GM12878 (cell line): Measurements from ENCODE around the gene RIMS3. TPM values are rescaled to one million over a fixed set of nuclear protein-coding genes. Genes with fewer than 3 reads are reported as not detected.

Source experiments
- ATAC-seq: fragments of 200-7000 bp; cut with Tn5 transposase; 3 replicates; pipeline ENCODE4 v1.9.1; 2020; ENCODE audit warnings: mild to moderate bottlenecking, moderate library complexity
- BruUV-seq: library from RNA; stranded (reverse); fragments of 400-500 nt; replicated peaks from 2 replicates; lab custom pipeline; 2021; lab: Mats Ljungman, UMichigan
- CTCF ChIA-PET: fragments of 300-600 bp; sonication (Branson Sonifier 250); formaldehyde crosslinking; extraction: SDS; loops from one replicate; lab custom pipeline; 2021; ENCODE audit warnings: inconsistent platforms; lab: Yijun Ruan, JAX
- POLR2A ChIA-PET: fragments of 350-600 bp; formaldehyde crosslinking; extraction: SDS; loops from one replicate; lab custom pipeline; 2021; ENCODE audit warnings: inconsistent platforms; lab: Charles Lee
- RAD21 ChIA-PET: fragments of 300-600 bp; sonication (Branson Sonifier 250); formaldehyde crosslinking; loops from one replicate; lab custom pipeline; 2023; ENCODE audit warnings: antibody characterized with exemption; ENCODE audit not compliant: unreplicated experiment; lab: Charles Lee
- SMC1A ChIA-PET: fragments of 300-600 bp; sonication (Branson Sonifier 250); formaldehyde crosslinking; loops from one replicate; lab custom pipeline; 2023; ENCODE audit not compliant: unreplicated experiment, uncharacterized antibody; lab: Charles Lee
- DNase-seq: peaks from one replicate; pipeline ENCODE4 v3.0.0-alpha.2; 2011; ENCODE audit warnings: low read depth, low spot score
- FAIRE-seq: peaks from 3 replicates; lab custom pipeline; 2011; peaks lifted over from hg19 to GRCh38; lab: Jason Lieb, UNC
- H2AFZ ChIP-seq: 2 replicates; pipeline ENCODE4 v1.6.0; 2011; ENCODE audit warnings: low read depth, low read length, control low read depth; ENCODE audit not compliant: control insufficient read depth
- H3K27ac ChIP-seq: 2 replicates; pipeline ENCODE4 v1.5.1; 2011; ENCODE audit warnings: control low read depth; ENCODE audit not compliant: control insufficient read depth, insufficient read depth
- H3K27me3 ChIP-seq, 2 experiments: replicated peaks in 1 of 2; 2 replicates each; pipeline versions ENCODE4 v1.6.0 to v1.6.1; 2011; ENCODE audit warnings: low read length in 1 of 2; ENCODE audit not compliant: control insufficient read depth in 2 of 2, insufficient read depth in 2 of 2
- H3K36me3 ChIP-seq, 2 experiments: 2 replicates each; pipeline ENCODE4 v1.5.1; 2011; ENCODE audit warnings: low read length in 1 of 2; ENCODE audit not compliant: control insufficient read depth in 2 of 2, insufficient read depth in 2 of 2
- H3K4me1 ChIP-seq: 2 replicates; pipeline ENCODE4 v1.6.1; 2011; ENCODE audit warnings: mild to moderate bottlenecking, low read length, moderate library complexity, mixed read lengths; ENCODE audit not compliant: control insufficient read depth, insufficient read depth
- H3K4me2 ChIP-seq: 2 replicates; pipeline ENCODE4 v1.6.0; 2011; ENCODE audit warnings: control low read depth; ENCODE audit not compliant: control insufficient read depth, insufficient read depth
- H3K4me3 ChIP-seq: fragments of 200-600 bp; sonication (generic); 2 replicates; pipeline ENCODE4 v1.5.1; 2016
- H3K79me2 ChIP-seq: 2 replicates; pipeline ENCODE4 v1.6.0; 2011; ENCODE audit warnings: low read length; ENCODE audit not compliant: control insufficient read depth, insufficient read depth
- H3K9ac ChIP-seq: 2 replicates; pipeline ENCODE4 v1.8.0; 2011; ENCODE audit warnings: low read length, control low read depth, mixed read lengths; ENCODE audit not compliant: control insufficient read depth, insufficient read depth
- H3K9me3 ChIP-seq: replicated peaks from 3 replicates; pipeline ENCODE4 v1.5.1; 2011; ENCODE audit warnings: mild to moderate bottlenecking, low read length; ENCODE audit not compliant: control insufficient read depth, insufficient read depth
- H4K20me1 ChIP-seq: 2 replicates; pipeline ENCODE4 v1.6.0; 2011; ENCODE audit not compliant: control insufficient read depth, insufficient read depth
- BRCA1 ChIP-seq: IDR thresholded peaks from 2 replicates; pipeline ENCODE4 v1.6.1; 2011; ENCODE audit warnings: low read depth, low read length, improper control_type of control experiment
- EP300 ChIP-seq, 2 experiments: fragments of 150-350 bp in 1 of 2; IDR thresholded peaks; 2 replicates each; pipeline ENCODE4 v1.6.1; 2011 to 2012; ENCODE audit warnings: low read depth in 2 of 2, low read length in 2 of 2, borderline replicate concordance in 1 of 2, improper control_type of control experiment in 1 of 2, inconsistent platforms in 1 of 2; ENCODE audit not compliant: control insufficient read depth in 1 of 2
- ESRRA ChIP-seq: IDR thresholded peaks from 2 replicates; pipeline ENCODE4 v1.6.1; 2012; ENCODE audit warnings: mild to moderate bottlenecking, low read length, improper control_type of control experiment
- IRF4 ChIP-seq: IDR thresholded peaks from 2 replicates; pipeline ENCODE4 v1.6.1; 2011; ENCODE audit warnings: low read depth, low read length
- IRF5 ChIP-seq: fragments of 450-650 bp; IDR thresholded peaks from 2 replicates; pipeline ENCODE4 v1.6.1; 2017; ENCODE audit warnings: borderline replicate concordance
- MAX ChIP-seq: IDR thresholded peaks from 2 replicates; pipeline ENCODE4 v1.6.1; 2012; ENCODE audit warnings: low read depth, low read length, improper control_type of control experiment
- MEF2A ChIP-seq: IDR thresholded peaks from 2 replicates; pipeline ENCODE4 v1.6.1; 2011; ENCODE audit warnings: low read depth, mild to moderate bottlenecking, low read length, moderate library complexity; ENCODE audit not compliant: insufficient read depth
- MXI1 ChIP-seq: fragments of 150-350 bp; IDR thresholded peaks from 2 replicates; pipeline ENCODE4 v1.6.1; 2011; ENCODE audit warnings: low read depth, mild to moderate bottlenecking, inconsistent platforms, low read length, improper control_type of control experiment
- NR2C1 ChIP-seq: fragments of 450-650 bp; IDR thresholded peaks from 2 replicates; pipeline ENCODE4 v1.6.1; 2017; ENCODE audit warnings: antibody characterized with exemption, mild to moderate bottlenecking, moderate library complexity
- PBX3 ChIP-seq: IDR thresholded peaks from 2 replicates; pipeline ENCODE4 v1.6.1; 2011; ENCODE audit warnings: mild to moderate bottlenecking, low read depth, low read length, moderate library complexity; ENCODE audit not compliant: insufficient replicate concordance
- POLR2AphosphoS5 ChIP-seq: IDR thresholded peaks from 2 replicates; pipeline ENCODE4 v1.6.1; 2011; ENCODE audit warnings: mild to moderate bottlenecking, low read length, inconsistent platforms
- POU2F2 ChIP-seq: IDR thresholded peaks from 3 replicates; pipeline ENCODE4 v1.6.1; 2011; ENCODE audit warnings: low read depth, mild to moderate bottlenecking, low read length, borderline replicate concordance
- RAD51 ChIP-seq: fragments of 450-650 bp; IDR thresholded peaks from 2 replicates; pipeline ENCODE4 v1.6.1; 2016; ENCODE audit warnings: moderate library complexity, mild to moderate bottlenecking, inconsistent platforms
- SREBF1 ChIP-seq: IDR thresholded peaks from 2 replicates; pipeline ENCODE4 v1.6.1; 2012; ENCODE audit warnings: mild to moderate bottlenecking, low read length
- STAT1 ChIP-seq: fragments of 450-650 bp; conservative IDR thresholded peaks from 2 replicates; pipeline ENCODE4 v1.6.1; 2014; ENCODE audit warnings: antibody characterized with exemption, mild to moderate bottlenecking
- YBX1 ChIP-seq: fragments of 450-650 bp; IDR thresholded peaks from 2 replicates; pipeline ENCODE4 v1.6.1; 2016; ENCODE audit warnings: antibody characterized with exemption
- ZNF207 ChIP-seq: fragments of 450-650 bp; IDR thresholded peaks from 2 replicates; pipeline ENCODE4 v1.6.1; 2014; ENCODE audit warnings: antibody characterized with exemption, mild to moderate bottlenecking, borderline replicate concordance
- ZNF217 ChIP-seq: fragments of 450-650 bp; IDR thresholded peaks from 2 replicates; pipeline ENCODE4 v1.6.1; 2017; ENCODE audit warnings: antibody characterized with exemption, mild to moderate bottlenecking
- WGBS: methylation state at CpG from one replicate; pipeline ENCODE4 v1.1.6; 2016; ENCODE audit warnings: low lambda C conversion rate; ENCODE audit not compliant: insufficient replicate concordance, insufficient coverage; ENCODE audit errors: missing lambda C conversion rate; 5-methylcytosine and 5-hydroxymethylcytosine counted together
- in situ Hi-C: fragments of 300-500 bp; cut with MboI; formaldehyde crosslinking; loops from 9 replicates; pipeline ENCODE4 v1.14.3; 2018; ENCODE audit warnings: mixed read lengths
- intact Hi-C: fragments of 100-400 bp; cut with micrococcal nuclease; formaldehyde crosslinking; loops from one replicate; pipeline ENCODE4 v1.14.2; 2022; ENCODE audit not compliant: unreplicated experiment
- polyA plus RNA-seq, 11 experiments: library from polyadenylated mRNA; depleted of rRNA in 4 of 11; unstranded in 6 of 11; stranded (reverse) in 5 of 11; fragments of >200 nt; fragmentation: Nextera tagmentation in 4 of 11; fragmentation: Illumina TruSeq in 1 of 11; extraction: Ambion mirVana in 4 of 11; extraction: Trizol in 1 of 11; gene quantifications; 1 replicate in 1 of 11; 2 replicates in 10 of 11; pipeline versions ENCODE4 v1.2.1 to v1.2.3, GENCODE V29; 2011 to 2016; ENCODE audit warnings: inconsistent platforms in 2 of 11, missing spikeins in 2 of 11, low read depth in 1 of 11
- total RNA-seq, 4 experiments: library from RNA; depleted of rRNA in 3 of 4; stranded (reverse); fragments of >200 nt in 3 of 4; fragmentation: Illumina TruSeq in 1 of 4; extraction: Trizol in 1 of 4; gene quantifications; 2 replicates each; pipeline versions ENCODE4 v1.2.1 to v1.2.3, GENCODE V29; 2013 to 2021

RIMS3 gene
- total and polyA plus RNA-seq, 10 of the 15 experiments (the other 5 are each of a cell fraction or from before 2014, with no cell fraction given): 0.02 to 4.7 (median 0.39) TPM

- TF ChIP-seq NR2C1 (no peak), EP300 (IDR thresholded peaks at IDR 0.05; ENCODE audit: borderline replicate concordance in 1 of 2, control insufficient read depth in 1 of 2, low read depth in 2 of 2, low read length in 2 of 2) (no peak), RAD51 (peak; percentile 51; the same call in 1 of the 2 replicates)
- TF ChIP-seq, all 136 proteins: peak for 2
These were observed 27.0 kb upstream of the RIMS3 start (continued) for GRCh38 chr1:40692429-40692895.

- Histone ChIP-seq H3K36me3 (no peaks in the 10 kb centered on the region; a peak in 1 of 4 replicates), H2AFZ (peak within 1 kb of the TSS; percentile 77), H4K20me1 (no peaks in the 10 kb centered on the region), H3K4me2 (peak within 1 kb of the TSS; percentile 86), H3K27ac (peak within 1 kb of the TSS; percentile 98), H3K79me2 (peaks cover 63% of the 10 kb centered on the region), H3K4me1 (peaks cover 32% of the 10 kb centered on the region), H3K4me3 (peak within 1 kb of the TSS; percentile 95), H3K9ac (peak within 1 kb of the TSS; percentile 99), H3K27me3 (no peaks in the 10 kb centered on the region), H3K9me3 (no peaks in the 10 kb centered on the region)
- CTCF ChIA-PET: interaction anchor here (0.7 to 5.1 kb wide), 22 partner anchors 11 to 539 kb away, joined by 3 to 54 read pairs (median 4); no protein-coding TSS in a partner anchor
- FAIRE-seq (peak; percentile 91), DNase-seq (peak; percentile 94), ATAC-seq (peak; percentile 94)
- RAD21 ChIA-PET: interaction anchor here (0.6 to 6.5 kb wide), 27 partner anchors 10 to 307 kb away, joined by 3 to 89 read pairs (median 4); partner anchors contain the start of gene RIMS3
- SMC1A ChIA-PET: interaction anchor here (0.8 to 8.4 kb wide), 20 partner anchors 8 to 160 kb away, joined by 3 to 115 read pairs (median 8); partner anchors contain the start of gene ZNF684
- in situ Hi-C loops: no loop called here
- WGBS: under 1% methylated on average over 81 of the region's 84 CpGs
- POLR2A ChIA-PET: interaction anchor here (0.5 to 8.1 kb wide), 26 partner anchors 9 to 242 kb away, joined by 3 to 244 read pairs (median 4); partner anchors contain the start of genes RIMS3 and ZFP69B
- no TSS peak for BruUV-seq
- intact Hi-C loops: loop anchor here (5.0 kb wide), 1 partner anchor 61 kb away; no protein-coding TSS in a partner anchor
- TF ChIP-seq POLR2AphosphoS5 (peak; percentile 88), PBX3 (peak; percentile 49), MAX (peak; percentile 68; the same call in 1 of the 2 replicates), YBX1 (no peak), IRF5 (peak; percentile 84), MEF2A (no peak), STAT1 (peak; percentile 85; the same call in 1 of the 2 replicates), ESRRA (0 out of 2 replicates have a peak, but pooled peaks have one; percentile 45), ZNF207 (peak; percentile 95), ZNF217 (0 out of 2 replicates have a peak, but pooled peaks have one; percentile 66), IRF4 (peak; percentile 78), SREBF1 (no peak), MXI1 (0 out of 2 replicates have a peak, but pooled peaks have one; percentile 19), POU2F2 (peak; percentile 68), BRCA1 (peak; percentile 90)
These were observed 26.3 kb upstream of the RIMS3 start, which contains the start of gene NFYC for GRCh38 chr1:40691538-40692428. Gene NFYC, plus strand, starts transcription at chr1:40691704. Its CDS starts 47,140 bp downstream, at chr1:40738844.
